ACHN (cell line): ENCODE measurements around the gene KDM7A.

Experiments used
- DNase-seq: peaks from one replicate; pipeline ENCODE4 v3.0.0-alpha.2; 2015
- in situ Hi-C: cut with HindIII; loops from 2 replicates; pipeline ENCODE4 v1.10.0; 2017; ENCODE audit warnings: low sequenced_read_pairs, low pct_ligation_motif_present, low pct_unique_long_range_greater_than_20kb

Gene KDM7A

DNA sequence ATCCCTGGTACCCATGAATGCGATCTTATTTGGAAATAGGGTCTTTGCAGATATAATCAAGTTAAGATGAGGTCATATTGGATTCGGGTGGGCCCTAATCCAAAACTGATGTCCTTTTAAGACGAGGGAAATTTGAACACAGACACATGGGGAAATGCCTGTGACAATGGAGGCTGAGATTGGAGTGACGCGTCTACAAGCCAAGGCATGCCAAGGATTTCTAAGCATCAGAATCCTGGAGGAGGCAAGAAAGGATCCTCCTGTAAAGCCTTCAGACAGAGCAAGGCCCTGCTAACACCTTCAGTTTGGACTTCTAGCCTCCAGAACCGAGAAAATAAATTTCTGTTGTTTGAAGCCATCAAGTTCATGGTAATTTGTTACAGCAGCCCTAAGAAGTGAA, 132.5 kb downstream of the KDM7A start:
- in situ Hi-C loops, result no loop called here
- DNase-seq, result no peak

DNA sequence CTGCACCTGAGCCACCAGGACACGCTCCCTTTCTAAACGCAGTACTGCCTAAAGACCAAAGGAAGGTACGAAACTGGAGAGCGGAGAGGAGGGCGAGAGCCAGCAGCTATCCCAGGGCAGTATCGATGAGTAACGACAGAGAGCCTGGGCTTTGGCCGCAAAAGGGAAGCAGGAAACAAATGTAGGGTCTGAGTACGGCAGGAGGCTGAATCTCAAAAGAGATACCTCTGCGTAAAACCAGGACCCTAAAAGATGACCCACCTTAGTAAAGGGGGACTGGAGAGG, 134.5 kb downstream of the KDM7A start:
- DNase-seq, result no peak
- in situ Hi-C loops, result no loop called here

DNA sequence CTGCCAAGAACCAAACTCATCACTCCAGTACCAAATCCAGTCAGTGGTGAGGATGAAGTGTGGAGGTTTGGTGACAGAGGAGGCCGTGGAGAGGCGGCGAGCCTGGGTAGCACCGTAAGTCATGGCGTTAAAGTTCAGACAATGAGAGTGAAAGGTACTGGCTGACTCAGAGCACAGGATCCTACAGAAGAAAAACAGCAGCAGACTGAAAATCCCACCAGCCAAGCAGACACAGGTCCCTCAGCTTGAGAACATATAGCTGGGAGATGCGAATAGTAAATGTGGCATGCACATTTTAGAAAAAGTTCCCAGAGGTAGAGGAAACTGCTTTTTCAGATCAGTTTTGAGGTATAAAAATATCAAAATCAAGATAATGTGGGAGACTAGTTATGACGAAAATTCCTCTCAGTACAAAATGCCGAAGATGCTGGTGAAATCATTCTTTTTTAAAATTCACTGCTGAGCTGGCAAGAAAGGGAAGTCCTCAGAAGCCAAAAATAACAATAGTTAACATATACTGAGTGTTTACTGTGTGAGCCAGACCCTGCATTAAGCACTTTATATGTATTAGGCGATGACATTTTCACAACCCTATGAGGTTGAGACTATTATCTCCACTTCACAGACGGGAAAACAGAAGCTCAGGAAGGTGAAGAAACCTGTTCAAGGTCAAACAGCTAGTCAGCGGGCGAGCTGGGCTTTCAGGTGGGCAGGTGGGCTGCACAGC, 135.0 kb downstream of the KDM7A start:
- in situ Hi-C loops, result no loop called here
- DNase-seq, result no peak

DNA sequence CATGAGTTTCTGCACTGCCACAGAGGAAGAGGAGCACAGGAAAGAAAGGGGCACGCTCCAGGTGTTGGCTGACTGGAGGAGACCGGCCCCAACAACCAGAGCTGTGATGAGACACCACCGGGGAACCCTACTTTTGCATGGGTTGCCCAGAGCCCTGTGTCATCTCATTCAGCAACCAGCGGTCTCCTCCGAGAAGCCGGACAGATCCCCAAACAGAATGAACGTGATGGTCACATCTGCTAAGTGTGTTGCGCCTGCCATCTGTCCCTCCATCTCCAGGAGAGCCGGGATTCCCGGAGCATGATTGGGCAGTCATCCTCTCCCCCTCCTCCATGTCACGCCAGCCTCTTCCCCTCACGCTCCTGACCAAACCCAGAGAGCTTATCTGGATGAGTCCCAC, 136.9 kb downstream of the KDM7A start:
- in situ Hi-C loops, result no loop called here
- no peak for DNase-seq

DNA sequence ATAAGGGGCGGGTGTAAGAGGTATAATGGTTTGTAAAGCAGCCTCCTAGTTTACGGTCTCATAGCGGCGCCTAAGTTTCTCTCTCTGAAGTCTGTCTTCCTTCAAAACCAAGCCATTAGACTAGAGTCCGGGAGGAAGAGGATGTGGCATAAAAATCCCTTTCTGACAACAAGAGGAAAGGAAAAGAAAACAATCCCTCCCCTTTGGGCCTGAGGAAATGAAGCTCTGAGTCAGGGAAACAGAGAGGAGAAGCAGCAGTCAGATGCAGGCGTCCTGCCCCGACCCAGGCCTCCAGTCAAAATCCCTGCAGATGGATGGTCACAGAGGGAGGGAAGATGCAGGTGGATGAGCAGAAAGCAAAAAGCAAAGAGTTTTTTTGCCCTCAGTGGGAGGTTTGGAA, 137.7 kb downstream of the KDM7A start:
- DNase-seq, result no peak
- in situ Hi-C loops, result no loop called here

DNA sequence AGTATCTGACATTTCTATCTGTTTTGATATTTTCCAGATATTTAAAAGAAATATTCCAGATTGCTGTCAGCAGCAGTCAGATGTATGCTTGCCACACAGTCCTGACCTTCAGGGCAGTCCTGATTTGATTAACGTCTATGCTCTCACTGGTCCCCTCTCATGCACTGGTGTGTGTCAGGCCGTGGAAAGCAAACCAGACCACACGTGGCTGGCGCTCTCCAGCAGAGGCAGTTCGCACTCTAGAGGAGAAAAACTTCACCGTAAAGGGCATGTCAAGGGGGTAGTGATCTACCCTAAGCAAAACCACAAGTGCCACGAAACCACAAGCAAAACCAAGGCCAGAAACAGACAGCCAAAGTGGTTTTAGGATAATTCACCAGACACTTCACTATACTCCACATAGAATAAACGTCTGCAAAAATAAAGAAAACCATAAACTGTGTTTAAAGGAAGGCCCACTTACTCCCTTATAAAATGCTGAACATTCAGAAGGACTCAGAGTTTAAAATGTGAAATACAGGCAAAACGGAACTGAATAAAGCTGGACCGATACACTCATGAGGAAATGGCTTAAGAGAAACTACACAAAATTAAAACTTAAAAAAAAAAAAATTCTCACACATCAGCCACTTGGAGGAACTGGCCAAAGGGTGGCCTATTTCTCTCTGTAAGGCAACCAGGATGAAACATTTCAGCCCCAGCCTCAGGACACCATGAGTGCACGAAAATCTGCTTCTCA, 140.4 kb downstream of the KDM7A start:
- in situ Hi-C loops, result no loop called here
- no peak for DNase-seq

DNA sequence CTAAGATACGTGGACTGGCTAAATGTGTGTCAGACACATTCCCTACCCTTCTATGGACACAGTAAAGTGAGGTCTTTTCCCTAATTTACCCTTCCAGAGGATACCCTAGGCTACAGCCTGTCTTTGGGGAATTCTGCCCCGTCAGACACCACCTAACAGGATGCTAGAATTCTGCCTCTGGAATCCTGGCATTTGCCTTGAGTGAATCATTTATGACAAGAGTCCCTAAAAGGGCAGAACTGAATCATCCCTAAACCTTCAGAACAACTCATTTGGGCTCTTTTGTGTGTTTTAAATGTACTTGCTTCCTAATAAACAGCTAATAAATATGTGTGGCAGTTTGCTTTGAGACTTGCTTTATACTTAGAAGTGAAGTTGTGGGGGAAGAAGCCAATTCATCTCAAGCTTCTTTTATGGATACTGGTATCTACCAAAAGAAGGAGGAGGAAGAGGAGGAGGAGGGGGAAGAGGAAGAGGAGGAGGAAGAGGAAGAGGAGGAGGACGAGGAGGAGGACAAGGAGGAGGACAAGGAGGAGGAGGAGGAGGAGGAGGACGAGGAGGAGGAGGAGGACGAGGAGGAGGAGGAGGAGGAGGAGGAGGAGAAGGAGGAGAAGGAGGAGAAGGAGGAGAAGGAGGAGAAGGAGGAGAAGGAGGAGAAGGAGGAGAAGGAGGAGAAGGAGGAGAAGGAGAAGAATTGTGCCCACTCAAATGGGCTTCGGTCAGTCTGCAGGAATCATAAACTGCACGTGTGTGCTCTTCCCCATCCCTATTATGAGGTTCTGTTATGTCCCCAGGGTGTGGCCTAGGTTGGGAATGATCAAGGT, 141.2 kb downstream of the KDM7A start:
- DNase-seq, result peak; percentile 60
- in situ Hi-C loops, result no loop called here
